Measurements from ENCODE around the gene ARNT2.

ARNT2 gene

GRCh38 chr15:80591471-80591870 is 187.3 kb downstream of the ARNT2 start:
- Mint-ChIP-seq H3K36me3 (ENCODE audit: low read depth) (no peaks in the 10 kb centered on the region), H3K9me3 (no peaks in the 10 kb centered on the region), H3K4me3 (no peak overlapping the region), H3K27me3 (ENCODE audit: low read depth) (peaks cover 3% of the 10 kb centered on the region), H3K27ac (no peak overlapping the region), H3K4me1 (ENCODE audit: low read depth) (peaks cover 1% of the 10 kb centered on the region)
- DNase-seq (ENCODE audit: low spot score), result no peak

- no peak overlapping the region for H3K27ac Mint-ChIP-seq
- H3K9me3 Mint-ChIP-seq, result no peaks in the 10 kb centered on the region
- DNase-seq (ENCODE audit: low spot score), result no peak
- no peak overlapping the region for H3K4me3 Mint-ChIP-seq
- H3K4me1 Mint-ChIP-seq (ENCODE audit: low read depth), result peaks cover 1% of the 10 kb centered on the region
- no peaks in the 10 kb centered on the region for H3K36me3 Mint-ChIP-seq (ENCODE audit: low read depth)
- H3K27me3 Mint-ChIP-seq (ENCODE audit: low read depth), result peaks cover 3% of the 10 kb centered on the region
These were observed 188.0 kb downstream of the ARNT2 start for GRCh38 chr15:80591938-80592825.

- DNase-seq (ENCODE audit: low spot score), result no peak
- H3K9me3 Mint-ChIP-seq, result no peaks in the 10 kb centered on the region
- H3K4me1 Mint-ChIP-seq (ENCODE audit: low read depth), result no peaks in the 10 kb centered on the region
- no peak overlapping the region for H3K4me3 Mint-ChIP-seq
- H3K27ac Mint-ChIP-seq, result no peak overlapping the region
- H3K36me3 Mint-ChIP-seq (ENCODE audit: low read depth), result no peaks in the 10 kb centered on the region
- H3K27me3 Mint-ChIP-seq (ENCODE audit: low read depth), result peaks cover 3% of the 10 kb centered on the region
These were observed 189.4 kb downstream of the ARNT2 start for GRCh38 chr15:80593486-80594030.

GRCh38 chr15:80594091-80594889 is 190.1 kb downstream of the ARNT2 start:
- Mint-ChIP-seq H3K27me3 (ENCODE audit: low read depth) (peaks cover 3% of the 10 kb centered on the region), H3K36me3 (ENCODE audit: low read depth) (no peaks in the 10 kb centered on the region), H3K4me3 (no peak overlapping the region), H3K27ac (no peak overlapping the region), H3K9me3 (no peaks in the 10 kb centered on the region), H3K4me1 (ENCODE audit: low read depth) (no peaks in the 10 kb centered on the region)
- no peak for DNase-seq (ENCODE audit: low spot score)

DNA sequence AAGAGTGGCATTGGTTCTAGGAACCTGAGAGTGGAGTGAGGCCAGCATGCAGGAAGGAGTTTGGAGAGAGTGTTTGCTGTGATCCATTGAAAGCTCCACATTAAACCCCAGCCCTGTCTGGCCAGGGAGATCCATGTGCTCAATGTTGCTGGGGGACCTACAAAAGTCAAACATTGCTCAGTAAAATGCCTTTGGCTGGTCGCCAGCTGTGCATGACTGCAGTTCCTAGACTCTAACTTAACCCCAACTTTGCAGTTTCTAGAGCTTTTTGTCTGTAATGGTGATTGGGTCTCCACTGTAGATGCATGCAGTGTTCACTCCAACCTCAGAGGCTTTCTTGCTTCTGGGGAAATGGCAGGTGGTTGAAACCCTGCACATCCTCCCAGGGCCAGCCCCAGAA is 191.2 kb downstream of the ARNT2 start:
- H3K9me3 Mint-ChIP-seq, result no peaks in the 10 kb centered on the region
- peaks cover 3% of the 10 kb centered on the region for H3K27me3 Mint-ChIP-seq (ENCODE audit: low read depth)
- no peak overlapping the region for H3K4me3 Mint-ChIP-seq
- no peak overlapping the region for H3K27ac Mint-ChIP-seq
- no peak for DNase-seq (ENCODE audit: low spot score)
- no peaks in the 10 kb centered on the region for H3K36me3 Mint-ChIP-seq (ENCODE audit: low read depth)
- H3K4me1 Mint-ChIP-seq (ENCODE audit: low read depth), result no peaks in the 10 kb centered on the region

- H3K9me3 Mint-ChIP-seq, result no peaks in the 10 kb centered on the region
- no peak for DNase-seq (ENCODE audit: low spot score)
These were observed 192.4 kb downstream of the ARNT2 start for GRCh38 chr15:80596521-80596976.

GRCh38 chr15:80597076-80597475 is 192.9 kb downstream of the ARNT2 start:
- Mint-ChIP-seq H3K27ac (no peak overlapping the region), H3K9me3 (no peaks in the 10 kb centered on the region), H3K4me1 (ENCODE audit: low read depth) (no peaks in the 10 kb centered on the region), H3K36me3 (ENCODE audit: low read depth) (no peaks in the 10 kb centered on the region), H3K4me3 (no peak overlapping the region), H3K27me3 (ENCODE audit: low read depth) (no peaks in the 10 kb centered on the region)
- DNase-seq (ENCODE audit: low spot score), result no peak

More at GRCh38 chr15:80596521-80596976, 192.4 kb downstream of the ARNT2 start:
- no peak overlapping the region for H3K4me3 Mint-ChIP-seq
- no peak overlapping the region for H3K27ac Mint-ChIP-seq
- no peaks in the 10 kb centered on the region for H3K4me1 Mint-ChIP-seq (ENCODE audit: low read depth)
- no peaks in the 10 kb centered on the region for H3K27me3 Mint-ChIP-seq (ENCODE audit: low read depth)
- H3K36me3 Mint-ChIP-seq (ENCODE audit: low read depth), result no peaks in the 10 kb centered on the region

DNA sequence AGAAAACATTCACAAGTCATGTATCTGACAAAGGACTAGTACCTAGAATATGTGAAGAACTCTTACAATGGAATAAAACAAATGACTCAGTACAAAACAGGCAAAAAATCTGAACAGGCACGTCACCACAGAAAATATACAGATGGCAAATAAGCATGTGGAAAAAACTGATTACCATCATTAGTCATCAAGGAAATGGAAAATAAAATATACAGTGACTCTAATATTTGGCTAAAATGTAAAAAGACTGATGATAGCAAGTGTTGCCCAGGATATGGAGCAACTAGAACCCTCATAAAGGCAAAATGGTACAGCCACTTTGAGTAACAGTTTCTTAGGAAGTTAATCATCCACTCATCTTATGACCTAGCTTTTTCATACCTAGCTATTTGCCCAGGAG is 195.2 kb downstream of the ARNT2 start:
- Mint-ChIP-seq H3K27me3 (ENCODE audit: low read depth) (no peaks in the 10 kb centered on the region), H3K9me3 (no peaks in the 10 kb centered on the region), H3K4me1 (ENCODE audit: low read depth) (no peaks in the 10 kb centered on the region), H3K4me3 (no peak overlapping the region), H3K27ac (no peak overlapping the region), H3K36me3 (ENCODE audit: low read depth) (no peaks in the 10 kb centered on the region)
- no peak for DNase-seq (ENCODE audit: low spot score)

DNA sequence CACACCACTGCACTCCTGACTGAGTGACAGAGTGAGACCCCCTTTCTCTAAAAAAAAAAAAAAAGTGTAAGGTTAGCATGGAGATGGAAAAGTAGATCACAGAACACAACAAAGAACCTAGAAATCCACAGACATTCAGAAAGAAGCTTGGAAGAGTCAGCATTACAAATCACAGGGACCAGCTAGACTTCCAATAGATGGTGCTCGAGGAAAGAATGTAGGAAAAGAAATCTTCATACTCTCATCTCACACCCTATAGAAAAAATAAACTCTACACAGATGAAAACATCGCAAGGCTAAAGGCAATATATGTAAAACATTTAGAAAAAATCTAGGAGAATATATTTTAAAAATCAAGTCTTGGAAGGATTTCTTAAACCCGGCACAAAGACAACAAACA is 196.4 kb downstream of the ARNT2 start:
- Mint-ChIP-seq H3K27me3 (ENCODE audit: low read depth) (no peaks in the 10 kb centered on the region), H3K27ac (no peak overlapping the region), H3K36me3 (ENCODE audit: low read depth) (no peaks in the 10 kb centered on the region), H3K9me3 (no peaks in the 10 kb centered on the region), H3K4me3 (no peak overlapping the region), H3K4me1 (ENCODE audit: low read depth) (no peaks in the 10 kb centered on the region)
- DNase-seq (ENCODE audit: low spot score), result no peak

DNA sequence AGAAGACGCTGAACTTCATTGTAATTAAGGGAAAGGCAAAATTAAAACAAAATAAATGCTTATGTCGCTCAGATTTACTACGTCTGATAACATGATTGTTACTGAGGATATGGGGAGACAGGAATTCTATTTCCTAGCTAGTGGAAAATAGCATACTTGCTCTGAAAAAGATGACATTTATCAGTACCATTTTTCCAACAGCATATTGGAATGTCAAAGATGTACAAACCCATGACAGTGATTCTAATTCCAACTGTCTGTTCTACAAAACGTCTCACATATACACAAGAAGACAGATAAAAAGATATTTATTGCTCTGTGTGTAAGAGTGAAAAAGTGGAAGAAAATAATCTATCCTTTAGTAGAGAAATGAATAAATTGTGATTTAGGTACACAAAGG is 197.1 kb downstream of the ARNT2 start:
- H3K4me3 Mint-ChIP-seq, result no peak overlapping the region
- H3K27ac Mint-ChIP-seq, result no peak overlapping the region
- no peaks in the 10 kb centered on the region for H3K4me1 Mint-ChIP-seq (ENCODE audit: low read depth)
- no peaks in the 10 kb centered on the region for H3K9me3 Mint-ChIP-seq
- H3K36me3 Mint-ChIP-seq (ENCODE audit: low read depth), result no peaks in the 10 kb centered on the region
- no peaks in the 10 kb centered on the region for H3K27me3 Mint-ChIP-seq (ENCODE audit: low read depth)
- no peak for DNase-seq (ENCODE audit: low spot score)

DNA sequence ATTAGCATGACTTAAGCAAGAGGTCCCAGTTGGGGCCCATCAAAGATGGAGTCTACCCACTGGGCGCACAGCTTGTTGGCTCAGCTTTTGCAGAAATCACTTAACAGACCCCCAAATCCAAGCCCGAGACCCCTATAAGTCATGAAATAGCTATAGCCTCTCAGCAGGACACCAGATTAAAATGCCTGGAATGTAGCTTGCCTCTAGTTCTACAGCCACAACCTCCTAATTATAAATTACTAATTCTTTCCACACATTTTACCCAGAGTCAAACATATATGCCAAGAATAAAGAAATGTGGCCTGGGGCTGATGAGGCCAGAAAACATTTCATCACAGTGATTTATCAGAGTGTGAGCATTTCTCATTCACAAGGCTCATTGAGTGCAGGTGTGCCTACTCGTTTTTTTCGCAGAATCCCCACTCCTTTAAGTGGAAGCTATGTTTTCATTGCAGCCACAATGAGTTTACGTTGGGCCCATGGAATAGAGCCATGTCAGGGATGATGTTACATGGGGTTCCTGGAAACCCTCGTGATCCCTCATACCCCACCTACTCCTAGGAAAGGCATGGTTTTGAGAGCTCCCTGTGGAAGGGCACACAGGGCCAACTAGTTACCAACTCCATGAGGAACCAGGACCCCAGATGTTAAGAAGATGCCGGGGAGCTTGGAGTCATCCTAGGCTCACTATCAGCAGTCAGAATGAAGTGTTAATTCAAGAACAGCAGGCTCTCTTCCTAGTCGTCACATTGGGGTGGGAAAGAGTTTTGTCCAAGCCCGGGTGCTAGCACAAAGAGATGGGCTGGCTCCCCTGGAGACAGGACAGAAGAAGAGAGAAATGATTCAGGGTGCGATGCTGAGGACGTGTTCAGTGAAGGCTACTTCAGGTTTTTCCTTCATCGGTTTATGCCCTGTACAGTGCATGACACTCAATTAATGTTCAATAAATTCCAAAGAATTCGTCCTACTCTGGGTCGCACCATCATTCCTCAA is 200.7 kb downstream of the ARNT2 start:
- Mint-ChIP-seq H3K4me3 (no peak overlapping the region), H3K27ac (no peak overlapping the region), H3K27me3 (ENCODE audit: low read depth) (peaks cover 11% of the 10 kb centered on the region), H3K9me3 (no peaks in the 10 kb centered on the region), H3K36me3 (ENCODE audit: low read depth) (no peaks in the 10 kb centered on the region), H3K4me1 (ENCODE audit: low read depth) (no peaks in the 10 kb centered on the region)
- no peak for DNase-seq (ENCODE audit: low spot score)

- Mint-ChIP-seq H3K27me3 (ENCODE audit: low read depth) (peaks cover 11% of the 10 kb centered on the region), H3K36me3 (ENCODE audit: low read depth) (no peaks in the 10 kb centered on the region), H3K4me1 (ENCODE audit: low read depth) (no peaks in the 10 kb centered on the region), H3K4me3 (no peak overlapping the region), H3K9me3 (no peaks in the 10 kb centered on the region), H3K27ac (no peak overlapping the region)
- DNase-seq (ENCODE audit: low spot score), result no peak
These were observed 201.5 kb downstream of the ARNT2 start for GRCh38 chr15:80605591-80606150.

DNA sequence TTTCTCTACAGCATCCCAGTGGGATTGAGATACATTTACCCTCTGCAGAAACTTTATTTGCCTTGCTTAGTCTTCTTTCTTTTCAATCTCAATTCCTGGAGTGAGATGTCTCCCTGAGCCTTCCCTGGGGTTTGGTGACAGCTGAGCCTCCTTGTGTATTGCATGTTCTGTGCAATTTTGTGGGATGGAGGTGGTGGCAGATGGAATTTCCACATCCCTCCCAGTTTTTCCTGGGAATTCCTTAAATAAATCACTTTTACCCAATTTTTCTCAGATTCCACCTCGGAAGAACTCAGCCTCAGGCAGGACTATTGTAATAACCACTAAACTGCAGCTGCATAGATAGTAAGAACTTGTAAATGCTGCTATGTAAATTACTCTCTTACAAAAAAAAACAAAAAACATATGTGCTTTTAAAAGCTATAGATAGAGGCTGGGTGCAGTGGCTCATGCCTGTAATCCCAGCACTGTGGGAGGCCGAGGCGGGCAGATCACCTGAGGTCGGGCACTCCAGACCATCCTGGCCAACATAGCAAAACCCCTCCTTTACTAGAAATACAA is 202.4 kb downstream of the ARNT2 start:
- no peak for DNase-seq (ENCODE audit: low spot score)

More for the DNA sequence above, 202.4 kb downstream of the ARNT2 start:
- no peaks in the 10 kb centered on the region for H3K36me3 Mint-ChIP-seq (ENCODE audit: low read depth)
- no peak overlapping the region for H3K27ac Mint-ChIP-seq
- H3K4me1 Mint-ChIP-seq (ENCODE audit: low read depth), result no peaks in the 10 kb centered on the region
- H3K9me3 Mint-ChIP-seq, result no peaks in the 10 kb centered on the region
- peaks cover 15% of the 10 kb centered on the region for H3K27me3 Mint-ChIP-seq (ENCODE audit: low read depth)
- no peak overlapping the region for H3K4me3 Mint-ChIP-seq
